ENCODE data around the gene GMDS. TPM values are rescaled to one million over a fixed set of nuclear protein-coding genes. Genes with fewer than 3 reads are reported as not detected.

The GMDS gene
- total and polyA plus RNA-seq, 2 of the 8 experiments (the other 6 are each of a cell fraction or from before 2014, with no cell fraction given), result 16.8 to 50.0 TPM

- TF ChIP-seq YY1 (IDR thresholded peaks at IDR 0.05; ENCODE audit: low read depth, low read length) (no peak), CBX5 (IDR thresholded peaks at IDR 0.05; ENCODE audit: low read depth, low read length) (no peak), EGR1 (IDR thresholded peaks at IDR 0.05; ENCODE audit: borderline replicate concordance, low read depth, low read length) (no peak), HDAC2 (IDR thresholded peaks at IDR 0.05; ENCODE audit: borderline replicate concordance in 1 of 2, low read depth in 2 of 2, low read length in 2 of 2) (no peak), SRF (IDR thresholded peaks at IDR 0.05; ENCODE audit: low read depth, low read length) (no peak)
Measured at GRCh38 chr6:2166717-2167116, 78.7 kb downstream of the GMDS start (continued).
